GM23338 (cell line): ENCODE data around the gene TBPL2. TPM values are rescaled to one million over a fixed set of nuclear protein-coding genes. Genes with fewer than 3 reads are reported as not detected.

Experiments used
- ATAC-seq: fragments of 200-7000 bp; cut with Tn5 transposase; 3 replicates; pipeline ENCODE4 v1.9.1; 2020
- DNase-seq: peaks from one replicate; pipeline ENCODE4 v3.0.0-alpha.2; 2015; ENCODE audit warnings: low spot score
- H2AFZ ChIP-seq: fragments of 200-600 bp; sonication (generic); 2 replicates; pipeline ENCODE4 v1.8.0; 2016; ENCODE audit warnings: antibody characterized with exemption, mild to moderate bottlenecking, moderate library complexity
- H3F3A ChIP-seq: fragments of 200-600 bp; sonication (generic); replicated peaks from 2 replicates; pipeline ENCODE4 v1.8.0; 2017; ENCODE audit warnings: antibody characterized with exemption, mixed run types, low read depth
- H3K27ac ChIP-seq: fragments of 200-600 bp; sonication (generic); 2 replicates; pipeline ENCODE4 v1.6.1; 2016; ENCODE audit warnings: low read depth
- H3K27me3 ChIP-seq: fragments of 200-600 bp; sonication (generic); 2 replicates; pipeline ENCODE4 v1.8.0; 2016; ENCODE audit warnings: mild to moderate bottlenecking, mixed run types, moderate library complexity; ENCODE audit not compliant: insufficient read depth
- H3K36me3 ChIP-seq: fragments of 200-600 bp; sonication (generic); 2 replicates; pipeline ENCODE4 v1.8.0; 2016; ENCODE audit warnings: mild to moderate bottlenecking; ENCODE audit not compliant: insufficient read depth
- H3K4me1 ChIP-seq: fragments of 200-600 bp; sonication (generic); 2 replicates; pipeline ENCODE4 v1.8.0; 2016; ENCODE audit warnings: mild to moderate bottlenecking, moderate library complexity; ENCODE audit not compliant: insufficient read depth
- H3K4me2 ChIP-seq: fragments of 200-600 bp; sonication (generic); 2 replicates; pipeline ENCODE4 v1.7.1; 2017; ENCODE audit warnings: mixed run types
- H3K4me3 ChIP-seq: fragments of 200-600 bp; sonication (generic); 2 replicates; pipeline ENCODE4 v1.6.1; 2016; ENCODE audit warnings: mixed run types
- H3K79me2 ChIP-seq: fragments of 200-600 bp; sonication (generic); replicated peaks from 2 replicates; pipeline ENCODE4 v1.8.0; 2017; ENCODE audit warnings: mild to moderate bottlenecking; ENCODE audit not compliant: insufficient read depth
- H3K9me2 ChIP-seq: fragments of 200-600 bp; sonication (generic); 2 replicates; pipeline ENCODE4 v1.8.0; 2017; ENCODE audit not compliant: insufficient read depth
- H4K20me1 ChIP-seq: fragments of 200-600 bp; sonication (generic); replicated peaks from 2 replicates; pipeline ENCODE4 v1.8.0; 2017; ENCODE audit warnings: mild to moderate bottlenecking; ENCODE audit not compliant: insufficient read depth
- H3K27ac Mint-ChIP-seq: 2 replicates; pipeline ENCODE4 v1.8.0; 2020; ENCODE audit warnings: inconsistent platforms, mild to moderate bottlenecking, moderate library complexity, mixed read lengths
- H3K27me3 Mint-ChIP-seq: 3 replicates; pipeline ENCODE4 v1.8.0; 2022; ENCODE audit warnings: low read depth, mild to moderate bottlenecking, moderate library complexity, mixed read lengths, inconsistent platforms; ENCODE audit not compliant: insufficient read depth, poor library complexity
- H3K36me3 Mint-ChIP-seq: 3 replicates; pipeline ENCODE4 v1.8.0; 2021; ENCODE audit warnings: low read depth, mild to moderate bottlenecking, inconsistent platforms, moderate library complexity, mixed read lengths
- H3K4me1 Mint-ChIP-seq: 3 replicates; pipeline ENCODE4 v1.8.0; 2020; ENCODE audit warnings: mild to moderate bottlenecking, inconsistent platforms, mixed read lengths
- H3K4me3 Mint-ChIP-seq: 3 replicates; pipeline ENCODE4 v1.8.0; 2021; ENCODE audit warnings: moderate library complexity, mild to moderate bottlenecking, inconsistent platforms, mixed read lengths
- H3K9me3 Mint-ChIP-seq: 3 replicates; pipeline ENCODE4 v1.8.0; 2020; ENCODE audit warnings: moderate library complexity, mild to moderate bottlenecking, inconsistent platforms, mixed read lengths
- CREB1 ChIP-seq: fragments of 250-450 bp; sonication (Bioruptor Pico); IDR thresholded peaks from 2 replicates; pipeline ENCODE4 v1.5.0; 2020; ENCODE audit warnings: low read depth, mild to moderate bottlenecking, moderate library complexity
- CTCF ChIP-seq, 2 experiments: fragments of 200-600 bp in 1 of 2; sonication (generic) in 1 of 2; conservative IDR thresholded peaks; 2 replicates each; pipeline versions ENCODE4 v1.5.1 to v1.6.1; 2016 to 2017; ENCODE audit warnings: antibody characterized with exemption in 2 of 2, low read depth in 2 of 2, mild to moderate bottlenecking in 2 of 2, moderate library complexity in 1 of 2
- EZH2 ChIP-seq: fragments of 200-600 bp; sonication (generic); IDR thresholded peaks from one replicate; pipeline ENCODE4 v1.8.0; 2017; ENCODE audit warnings: antibody characterized with exemption, mild to moderate bottlenecking, low read depth; ENCODE audit not compliant: unreplicated experiment
- STAT1 ChIP-seq: IDR thresholded peaks from one replicate; pipeline ENCODE4 v1.6.1; 2016; ENCODE audit warnings: antibody characterized with exemption; ENCODE audit not compliant: unreplicated experiment
- ZNF331 ChIP-seq: fragments of 250-450 bp; sonication (Bioruptor Pico); IDR thresholded peaks from 2 replicates; pipeline ENCODE4 v1.5.0; 2020; ENCODE audit warnings: low read depth, mild to moderate bottlenecking, moderate library complexity
- ZNF462 ChIP-seq: fragments of 250-450 bp; sonication (Bioruptor Pico); IDR thresholded peaks from 2 replicates; pipeline ENCODE4 v1.5.0; 2020; ENCODE audit warnings: mild to moderate bottlenecking, moderate library complexity
- polyA plus RNA-seq: library from polyadenylated mRNA; unstranded; fragments of >200 nt; fragmentation: Nextera tagmentation; extraction: Ambion mirVana; gene quantifications from 2 replicates; pipeline ENCODE4 v1.2.1, GENCODE V29; 2016
- total RNA-seq: library from RNA; depleted of rRNA; stranded (reverse); fragments of >200 nt; shearing (Covaris generic); gene quantifications from 2 replicates; pipeline ENCODE4 v1.2.3, GENCODE V29; 2014

Gene TBPL2
- total and polyA plus RNA-seq, 2 experiments from 2014 or later: 0.24 TPM; not detected in 1

- TF ChIP-seq ZNF462 (CRISPR knock-in tag): no peak
These were observed 54.2 kb downstream of the TBPL2 start (continued) for GRCh38 chr14:55386037-55386808.

- H3K79me2 ChIP-seq: no peaks in the 10 kb centered on the region
- H3K36me3 ChIP-seq: peaks cover 16% of the 10 kb centered on the region
- Mint-ChIP-seq H3K27ac (no peak overlapping the region), H3K36me3 (peaks cover 19% of the 10 kb centered on the region), H3K9me3 (no peaks in the 10 kb centered on the region), H3K27me3 (no peaks in the 10 kb centered on the region), H3K4me3 (no peak overlapping the region), H3K4me1 (no peaks in the 10 kb centered on the region)
- no peak overlapping the region for H3K4me3 ChIP-seq
- peaks cover 7% of the 10 kb centered on the region for H4K20me1 ChIP-seq
- ATAC-seq (no peak), DNase-seq (no peak)
- no peaks in the 10 kb centered on the region for H3F3A ChIP-seq
- H3K27ac ChIP-seq: no peak overlapping the region
- H3K4me1 ChIP-seq: no peaks in the 10 kb centered on the region
- H3K9me2 ChIP-seq: no peaks in the 10 kb centered on the region
- no peaks in the 10 kb centered on the region for H3K27me3 ChIP-seq
- no peak overlapping the region for H2AFZ ChIP-seq
- no peak overlapping the region for H3K4me2 ChIP-seq
- no peak for TF ChIP-seq CTCF (conservative IDR thresholded peaks at IDR 0.05; ENCODE audit: low read depth in 2 of 2)
- no peak for TF ChIP-seq ZNF331
- TF ChIP-seq EZH2: no peak
- TF ChIP-seq STAT1: no peak
- no peak for TF ChIP-seq CREB1 (CRISPR knock-in tag)
- TF ChIP-seq ZNF462 (CRISPR knock-in tag): no peak
These were observed 55.9 kb downstream of the TBPL2 start for GRCh38 chr14:55384536-55384935.
